DOHH2 (cell line): ENCODE results near the gene CDKN1C.

Source experiments
- H3F3A ChIP-seq: fragments of 200-600 bp; sonication (generic), shearing (Covaris generic); 2 replicates; pipeline ENCODE4 v1.6.0; 2016; ENCODE audit warnings: antibody characterized with exemption, mild to moderate bottlenecking; ENCODE audit not compliant: control insufficient read depth, insufficient read depth
- H3K27ac ChIP-seq: fragments of 200-600 bp; sonication (generic); 2 replicates; pipeline ENCODE4 v1.5.1; 2014; ENCODE audit warnings: low read depth, mild to moderate bottlenecking, low read length, moderate library complexity
- H3K27me3 ChIP-seq: fragments of 200-600 bp; sonication (generic); 2 replicates; pipeline ENCODE4 v1.6.1; 2014; ENCODE audit warnings: mild to moderate bottlenecking, low read length, mixed read lengths; ENCODE audit not compliant: control insufficient read depth
- H3K36me3 ChIP-seq: fragments of 200-600 bp; sonication (generic); 2 replicates; pipeline ENCODE4 v1.6.1; 2014; ENCODE audit warnings: mild to moderate bottlenecking, low read length, moderate library complexity, mixed read lengths; ENCODE audit not compliant: control insufficient read depth
- H3K4me1 ChIP-seq: fragments of 200-600 bp; sonication (generic); 2 replicates; pipeline ENCODE4 v1.6.1; 2014; ENCODE audit warnings: mild to moderate bottlenecking, low read length, mixed read lengths; ENCODE audit not compliant: control insufficient read depth
- H3K4me2 ChIP-seq: fragments of 200-600 bp; sonication (generic); 2 replicates; pipeline ENCODE4 v1.6.0; 2014; ENCODE audit warnings: mild to moderate bottlenecking, low read length, moderate library complexity
- H3K4me3 ChIP-seq: fragments of 200-600 bp; sonication (generic); 2 replicates; pipeline ENCODE4 v1.5.1; 2014; ENCODE audit warnings: mild to moderate bottlenecking, low read length, mixed read lengths
- H3K79me2 ChIP-seq: fragments of 200-600 bp; sonication (generic); 2 replicates; pipeline ENCODE4 v1.6.1; 2014; ENCODE audit warnings: mild to moderate bottlenecking, low read length, mixed read lengths; ENCODE audit not compliant: control insufficient read depth
- H3K9me2 ChIP-seq: fragments of 200-600 bp; sonication (generic); replicated peaks from 2 replicates; pipeline ENCODE4 v1.6.1; 2014; ENCODE audit warnings: mild to moderate bottlenecking, low read length, mixed read lengths; ENCODE audit not compliant: control insufficient read depth
- H3K9me3 ChIP-seq: fragments of 200-600 bp; sonication (generic); 2 replicates; pipeline ENCODE4 v1.6.1; 2014; ENCODE audit warnings: antibody characterized with exemption, low read length, mixed read lengths; ENCODE audit not compliant: control insufficient read depth, insufficient read depth
- H4K20me1 ChIP-seq: fragments of 200-600 bp; sonication (generic); 2 replicates; pipeline ENCODE4 v1.6.0; 2014; ENCODE audit warnings: low read depth, mild to moderate bottlenecking, antibody characterized with exemption, low read length, moderate library complexity; ENCODE audit not compliant: control insufficient read depth, insufficient read depth
- CTCF ChIP-seq: fragments of 200-600 bp; sonication (generic); IDR thresholded peaks from one replicate; pipeline ENCODE4 v1.5.1; 2014; ENCODE audit warnings: antibody characterized with exemption, mild to moderate bottlenecking, low read depth, low read length; ENCODE audit not compliant: poor library complexity, severe bottlenecking
- EZH2phosphoT487 ChIP-seq: fragments of 200-600 bp; sonication (generic); IDR thresholded peaks from 2 replicates; pipeline ENCODE4 v1.6.1; 2017; ENCODE audit warnings: borderline replicate concordance, mild to moderate bottlenecking, antibody characterized with exemption, low read length, moderate library complexity, mixed read lengths

Gene CDKN1C

GRCh38 chr11:2885678-2886081 lies at the start of gene CDKN1C:
Gene CDKN1C (minus strand): TSS chr11:2885775. CDS start chr11:2885456, 319 bp downstream.
- H3K4me2 ChIP-seq = peak within 1 kb of the TSS; percentile 27; the same call in 1 of the 2 replicates
- H3K79me2 ChIP-seq = no peaks in the 10 kb centered on the region
- no peaks in the 10 kb centered on the region; the same call in 1 of the 2 replicates for H3K4me1 ChIP-seq
- H4K20me1 ChIP-seq = no peaks in the 10 kb centered on the region
- peak within 1 kb of the TSS; percentile 11; the same call in 1 of the 2 replicates for H3K4me3 ChIP-seq
- no peaks in the 10 kb centered on the region for H3K36me3 ChIP-seq
- H3K27me3 ChIP-seq = no peaks in the 10 kb centered on the region
- H3K27ac ChIP-seq = no peak within 1 kb of the TSS
- H3K9me3 ChIP-seq = no peaks in the 10 kb centered on the region
- no peaks in the 10 kb centered on the region; the same call in 1 of the 2 replicates for H3F3A ChIP-seq
- TF ChIP-seq CTCF = no peak
- no peaks in the 10 kb centered on the region for H3K9me2 ChIP-seq

GRCh38 chr11:2934611-2935239 lies 49.1 kb upstream of the CDKN1C start:
- TF ChIP-seq EZH2phosphoT487 = no peak
- no peak for TF ChIP-seq CTCF
- Histone ChIP-seq H3K9me2 (no peaks in the 10 kb centered on the region), H3K27ac (no peak overlapping the region), H3K27me3 (peaks cover 12% of the 10 kb centered on the region), H3K36me3 (no peaks in the 10 kb centered on the region), H4K20me1 (no peaks in the 10 kb centered on the region; the same call in 1 of the 2 replicates), H3K9me3 (peaks cover 19% of the 10 kb centered on the region), H3K4me3 (no peak overlapping the region), H3K4me2 (no peak overlapping the region), H3K4me1 (peaks cover 10% of the 10 kb centered on the region), H3F3A (peaks cover 7% of the 10 kb centered on the region), H3K79me2 (no peaks in the 10 kb centered on the region)

- Histone ChIP-seq H3F3A (peaks cover 7% of the 10 kb centered on the region), H3K9me3 (peaks cover 13% of the 10 kb centered on the region), H3K36me3 (no peaks in the 10 kb centered on the region), H3K27ac (no peak overlapping the region), H3K4me1 (peaks cover 10% of the 10 kb centered on the region), H3K4me2 (no peak overlapping the region), H3K27me3 (peaks cover 15% of the 10 kb centered on the region), H4K20me1 (no peaks in the 10 kb centered on the region; the same call in 1 of the 2 replicates), H3K4me3 (no peak overlapping the region), H3K9me2 (no peaks in the 10 kb centered on the region), H3K79me2 (no peaks in the 10 kb centered on the region)
- TF ChIP-seq EZH2phosphoT487 = no peak
- no peak for TF ChIP-seq CTCF
These were observed 48.5 kb upstream of the CDKN1C start for GRCh38 chr11:2934021-2934550.
